ENCODE measurements around the gene STX1B. TPM values are rescaled to one million over a fixed set of nuclear protein-coding genes. Genes with fewer than 3 reads are reported as not detected.

STX1B gene
- total RNA-seq, 1 donor from 2014 or later: 0.34 TPM

GRCh38 chr16:30979170-30980022, 31.0 kb downstream of the STX1B start:
- Mint-ChIP-seq H3K4me3 (no peak overlapping the region), H3K27me3 (ENCODE audit: insufficient read depth) (no peaks in the 10 kb centered on the region), H3K9me3 (no peaks in the 10 kb centered on the region), H3K27ac (no peak overlapping the region), H3K4me1 (ENCODE audit: low read depth) (no peaks in the 10 kb centered on the region), H3K36me3 (ENCODE audit: low read depth) (peaks cover 33% of the 10 kb centered on the region)
- DNase-seq (ENCODE audit: low spot score): no peak
- intact Hi-C loops (cut with micrococcal nuclease): no loop called here

- no peaks in the 10 kb centered on the region for H3K9me3 Mint-ChIP-seq
- H3K27ac Mint-ChIP-seq: no peak overlapping the region
Observed at GRCh38 chr16:30977502-30977901, 32.9 kb downstream of the STX1B start.

GRCh38 chr16:30976486-30976885, 34.0 kb downstream of the STX1B start:
- DNase-seq (ENCODE audit: low spot score): no peak
- no peaks in the 10 kb centered on the region for H3K9me3 Mint-ChIP-seq
- H3K36me3 Mint-ChIP-seq (ENCODE audit: low read depth): peaks cover 49% of the 10 kb centered on the region
- intact Hi-C loops (cut with micrococcal nuclease): no loop called here
- no peak overlapping the region for H3K4me3 Mint-ChIP-seq
- no peak overlapping the region for H3K27ac Mint-ChIP-seq
- no peaks in the 10 kb centered on the region for H3K27me3 Mint-ChIP-seq (ENCODE audit: insufficient read depth)
- no peaks in the 10 kb centered on the region for H3K4me1 Mint-ChIP-seq (ENCODE audit: low read depth)

More at GRCh38 chr16:30977502-30977901, 32.9 kb downstream of the STX1B start:
- intact Hi-C loops (cut with micrococcal nuclease): no loop called here
- Mint-ChIP-seq H3K4me3 (no peak overlapping the region), H3K4me1 (ENCODE audit: low read depth) (no peaks in the 10 kb centered on the region), H3K27me3 (ENCODE audit: insufficient read depth) (no peaks in the 10 kb centered on the region), H3K36me3 (ENCODE audit: low read depth) (peaks cover 47% of the 10 kb centered on the region)
- no peak for DNase-seq (ENCODE audit: low spot score)

GRCh38 chr16:30974348-30974747, 36.1 kb downstream of the STX1B start:
- H3K36me3 Mint-ChIP-seq (ENCODE audit: low read depth): peaks cover 53% of the 10 kb centered on the region
- intact Hi-C loops (cut with micrococcal nuclease): no loop called here
- no peak for DNase-seq (ENCODE audit: low spot score)
- no peak overlapping the region for H3K4me3 Mint-ChIP-seq
- no peaks in the 10 kb centered on the region for H3K9me3 Mint-ChIP-seq
- H3K4me1 Mint-ChIP-seq (ENCODE audit: low read depth): no peaks in the 10 kb centered on the region
- no peaks in the 10 kb centered on the region for H3K27me3 Mint-ChIP-seq (ENCODE audit: insufficient read depth)
- H3K27ac Mint-ChIP-seq: no peak overlapping the region

GRCh38 chr16:30972872-30973271, 37.6 kb downstream of the STX1B start:
- DNase-seq (ENCODE audit: low spot score): no peak
- Mint-ChIP-seq H3K9me3 (no peaks in the 10 kb centered on the region), H3K36me3 (ENCODE audit: low read depth) (peaks cover 55% of the 10 kb centered on the region), H3K27me3 (ENCODE audit: insufficient read depth) (no peaks in the 10 kb centered on the region), H3K4me1 (ENCODE audit: low read depth) (no peaks in the 10 kb centered on the region), H3K27ac (no peak overlapping the region), H3K4me3 (no peak overlapping the region)
- intact Hi-C loops (cut with micrococcal nuclease): no loop called here

GRCh38 chr16:30971298-30971697, 39.1 kb downstream of the STX1B start:
- Mint-ChIP-seq H3K36me3 (ENCODE audit: low read depth) (peaks cover 57% of the 10 kb centered on the region), H3K27me3 (ENCODE audit: insufficient read depth) (no peaks in the 10 kb centered on the region), H3K4me3 (no peak overlapping the region), H3K27ac (no peak overlapping the region), H3K9me3 (no peaks in the 10 kb centered on the region), H3K4me1 (ENCODE audit: low read depth) (no peaks in the 10 kb centered on the region)
- intact Hi-C loops (cut with micrococcal nuclease): no loop called here
- DNase-seq (ENCODE audit: low spot score): no peak

- Mint-ChIP-seq H3K4me3 (no peak overlapping the region), H3K4me1 (ENCODE audit: low read depth) (no peaks in the 10 kb centered on the region), H3K36me3 (ENCODE audit: low read depth) (peaks cover 56% of the 10 kb centered on the region), H3K9me3 (no peaks in the 10 kb centered on the region), H3K27ac (no peak overlapping the region), H3K27me3 (ENCODE audit: insufficient read depth) (no peaks in the 10 kb centered on the region)
- intact Hi-C loops (cut with micrococcal nuclease): no loop called here
- DNase-seq (ENCODE audit: low spot score): no peak
Observed at GRCh38 chr16:30969246-30969842, 41.1 kb downstream of the STX1B start.

- no peak overlapping the region for H3K27ac Mint-ChIP-seq
- H3K27me3 Mint-ChIP-seq (ENCODE audit: insufficient read depth): no peaks in the 10 kb centered on the region
- no peak for DNase-seq (ENCODE audit: low spot score)
- H3K9me3 Mint-ChIP-seq: no peaks in the 10 kb centered on the region
- H3K4me1 Mint-ChIP-seq (ENCODE audit: low read depth): no peaks in the 10 kb centered on the region
- peaks cover 53% of the 10 kb centered on the region for H3K36me3 Mint-ChIP-seq (ENCODE audit: low read depth)
- intact Hi-C loops (cut with micrococcal nuclease): no loop called here
- no peak overlapping the region for H3K4me3 Mint-ChIP-seq
Observed at GRCh38 chr16:30967795-30968194, 42.6 kb downstream of the STX1B start.

GRCh38 chr16:30966033-30966619, 44.3 kb downstream of the STX1B start:
- H3K4me3 Mint-ChIP-seq: no peak overlapping the region
- DNase-seq (ENCODE audit: low spot score): no peak
- no peaks in the 10 kb centered on the region for H3K9me3 Mint-ChIP-seq
- H3K27me3 Mint-ChIP-seq (ENCODE audit: insufficient read depth): no peaks in the 10 kb centered on the region
- intact Hi-C loops (cut with micrococcal nuclease): no loop called here
- H3K27ac Mint-ChIP-seq: no peak overlapping the region
- no peaks in the 10 kb centered on the region for H3K4me1 Mint-ChIP-seq (ENCODE audit: low read depth)
- peaks cover 48% of the 10 kb centered on the region for H3K36me3 Mint-ChIP-seq (ENCODE audit: low read depth)

GRCh38 chr16:30965436-30965835, 45.0 kb downstream of the STX1B start:
- H3K4me3 Mint-ChIP-seq: no peak overlapping the region
- H3K4me1 Mint-ChIP-seq (ENCODE audit: low read depth): no peaks in the 10 kb centered on the region
- DNase-seq (ENCODE audit: low spot score): no peak
- intact Hi-C loops (cut with micrococcal nuclease): no loop called here
- H3K27me3 Mint-ChIP-seq (ENCODE audit: insufficient read depth): no peaks in the 10 kb centered on the region
- peaks cover 45% of the 10 kb centered on the region for H3K36me3 Mint-ChIP-seq (ENCODE audit: low read depth)
- no peaks in the 10 kb centered on the region for H3K9me3 Mint-ChIP-seq
- no peak overlapping the region for H3K27ac Mint-ChIP-seq

- no peaks in the 10 kb centered on the region for H3K9me3 Mint-ChIP-seq
- peaks cover 51% of the 10 kb centered on the region for H3K36me3 Mint-ChIP-seq (ENCODE audit: low read depth)
- no peaks in the 10 kb centered on the region for H3K27me3 Mint-ChIP-seq (ENCODE audit: insufficient read depth)
- H3K4me1 Mint-ChIP-seq (ENCODE audit: low read depth): peaks cover 7% of the 10 kb centered on the region
- intact Hi-C loops (cut with micrococcal nuclease): no loop called here
- no peak for DNase-seq (ENCODE audit: low spot score)
- no peak overlapping the region for H3K27ac Mint-ChIP-seq
- H3K4me3 Mint-ChIP-seq: no peak overlapping the region
Observed at GRCh38 chr16:30964574-30965226, 45.7 kb downstream of the STX1B start.

- Mint-ChIP-seq H3K36me3 (ENCODE audit: low read depth) (peaks cover 56% of the 10 kb centered on the region), H3K9me3 (no peaks in the 10 kb centered on the region), H3K4me3 (no peak overlapping the region), H3K27me3 (ENCODE audit: insufficient read depth) (no peaks in the 10 kb centered on the region), H3K27ac (no peak overlapping the region), H3K4me1 (ENCODE audit: low read depth) (peaks cover 14% of the 10 kb centered on the region)
- intact Hi-C loops (cut with micrococcal nuclease): no loop called here
- DNase-seq (ENCODE audit: low spot score): no peak
Observed at GRCh38 chr16:30963925-30964511, 46.4 kb downstream of the STX1B start.

Measured in activated T-helper 1 cell treated with anti-CD3 and anti-CD28 coated beads, Interleukin-12 subunit alpha, Interleukin-12 subunit beta, Interleukin-2, Interleukin-4 antibody, amounts not matched to agents 30 ng/mL and 10 ng/mL and 1 ng/mL, durations not matched to agents 14 hours and 24 hours and 36 hours (primary cell).